ENCODE measurements around the gene BLOC1S1. TPM values are rescaled to one million over a fixed set of nuclear protein-coding genes. Genes with fewer than 3 reads are reported as not detected.

BLOC1S1 gene
- total RNA-seq, 2 experiments from 2014 or later = 118 to 124 TPM

DNA sequence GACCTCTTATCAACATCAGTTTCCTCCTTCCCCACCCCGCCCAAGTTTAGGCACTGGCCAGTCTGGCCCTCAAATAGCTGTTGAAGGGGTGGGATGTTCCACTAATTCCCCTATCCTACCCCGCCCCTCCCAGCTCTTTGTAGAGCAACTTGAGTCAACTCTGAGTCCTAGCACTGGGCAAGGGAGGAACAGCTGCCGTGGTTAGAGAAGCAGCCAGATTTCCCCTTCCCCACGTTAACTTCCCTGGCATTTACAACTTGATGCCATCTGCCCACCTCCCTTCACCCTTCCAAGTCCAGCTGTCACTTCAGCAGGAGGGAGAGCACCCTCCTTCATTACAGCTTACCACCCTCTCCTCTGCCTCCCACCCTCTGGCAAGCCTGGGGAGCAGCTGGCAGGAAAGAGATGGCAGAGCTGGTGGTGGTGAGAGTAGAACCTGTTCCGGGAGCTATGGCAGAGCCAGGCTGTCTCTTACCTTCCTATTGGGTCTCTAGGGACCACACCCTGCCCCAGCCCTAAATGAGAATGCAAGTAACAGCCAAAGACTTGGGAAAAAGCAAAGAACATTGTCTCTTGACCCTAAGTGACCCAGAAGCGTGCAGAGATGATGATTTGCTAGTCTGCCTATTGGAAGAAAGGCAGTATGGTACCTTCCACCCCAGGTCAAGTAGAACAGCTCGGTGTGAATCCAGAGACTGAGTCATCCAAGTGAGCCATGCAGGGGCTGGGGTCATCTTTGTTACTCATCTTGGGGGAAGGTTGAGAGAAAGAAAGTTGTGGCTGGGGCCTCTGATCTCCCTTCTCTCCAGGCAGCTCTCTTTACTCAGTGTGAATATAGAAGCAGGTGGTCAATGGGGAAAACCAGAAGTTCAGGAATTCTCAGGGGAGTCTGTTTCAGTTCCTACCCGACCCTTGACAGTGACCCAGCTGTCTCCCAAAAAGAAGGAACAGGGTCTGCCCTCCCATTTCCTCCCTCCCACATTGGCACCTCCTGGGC, 1.5 kb downstream of the BLOC1S1 start:
- intact Hi-C loops (cut with micrococcal nuclease) = loop anchor here (5.0 kb wide), 1 partner anchor 730 kb away; no protein-coding TSS in a partner anchor
- Mint-ChIP-seq H3K4me1 (ENCODE audit: low read depth) (peaks cover 28% of the 10 kb centered on the region), H3K9me3 (no peaks in the 10 kb centered on the region), H3K36me3 (ENCODE audit: low read depth) (peaks cover 3% of the 10 kb centered on the region), H3K27me3 (ENCODE audit: low read depth) (no peaks in the 10 kb centered on the region), H3K27ac (peak overlapping the region; percentile 91), H3K4me3 (peak overlapping the region; percentile 92)
- CTCF ChIA-PET = interaction anchor here (0.6 to 3.5 kb wide), 6 partner anchors 13 to 1099 kb away, joined by 3 to 32 read pairs (median 6); partner anchors contain the start of genes ANKRD52 and CD63
- DNase-seq = peak; percentile 47

DNA sequence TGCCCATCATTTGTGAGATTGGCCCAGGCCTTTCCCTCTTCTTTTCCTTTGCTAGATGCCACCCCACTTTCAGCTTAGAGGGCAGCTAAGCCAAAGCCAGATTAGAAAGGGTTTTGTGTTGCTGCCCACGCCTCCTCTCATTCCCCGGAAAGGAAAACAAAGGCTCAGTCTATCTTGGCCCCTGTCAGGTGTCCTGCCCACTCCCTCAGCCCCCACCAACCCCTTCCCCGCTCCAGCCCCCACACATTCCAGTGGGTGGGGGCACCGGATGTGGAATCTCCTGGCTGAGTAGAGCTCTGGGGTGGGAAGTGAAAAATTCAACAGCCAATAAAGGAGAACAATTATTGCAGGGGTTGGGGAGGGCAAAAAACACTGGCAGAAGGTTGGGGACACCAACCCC, 2.2 kb downstream of the BLOC1S1 start:
- Mint-ChIP-seq H3K27ac (peak overlapping the region; percentile 91), H3K36me3 (ENCODE audit: low read depth) (peaks cover 3% of the 10 kb centered on the region), H3K4me3 (peak overlapping the region; percentile 92), H3K27me3 (ENCODE audit: low read depth) (no peaks in the 10 kb centered on the region), H3K4me1 (ENCODE audit: low read depth) (peaks cover 28% of the 10 kb centered on the region), H3K9me3 (no peaks in the 10 kb centered on the region)
- intact Hi-C loops (cut with micrococcal nuclease) = loop anchor here (5.0 kb wide), 1 partner anchor 731 kb away; no protein-coding TSS in a partner anchor
- CTCF ChIA-PET = interaction anchor here (0.6 to 3.5 kb wide), 5 partner anchors 8 to 1098 kb away, joined by 3 to 32 read pairs (median 7); partner anchors contain the start of gene CD63
- DNase-seq = no peak

GRCh38 chr12:55718624-55719275, 2.9 kb downstream of the BLOC1S1 start:
- no peak for DNase-seq
- peaks cover 28% of the 10 kb centered on the region for H3K4me1 Mint-ChIP-seq (ENCODE audit: low read depth)
- H3K27ac Mint-ChIP-seq = peak overlapping the region; percentile 18
- peaks cover 5% of the 10 kb centered on the region for H3K36me3 Mint-ChIP-seq (ENCODE audit: low read depth)
- intact Hi-C loops (cut with micrococcal nuclease) = loop anchor here (5.0 kb wide), 1 partner anchor 731 kb away; no protein-coding TSS in a partner anchor
- H3K9me3 Mint-ChIP-seq = no peaks in the 10 kb centered on the region
- CTCF ChIA-PET = interaction anchor here (0.6 to 2.7 kb wide), 3 partner anchors 9 to 20 kb away, joined by 3 to 23 read pairs (median 10); partner anchors contain the start of gene CD63
- no peaks in the 10 kb centered on the region for H3K27me3 Mint-ChIP-seq (ENCODE audit: low read depth)
- H3K4me3 Mint-ChIP-seq = no peak overlapping the region

- no peaks in the 10 kb centered on the region for H3K27me3 Mint-ChIP-seq (ENCODE audit: low read depth)
- peaks cover 28% of the 10 kb centered on the region for H3K4me1 Mint-ChIP-seq (ENCODE audit: low read depth)
- H3K36me3 Mint-ChIP-seq (ENCODE audit: low read depth) = peaks cover 5% of the 10 kb centered on the region
- CTCF ChIA-PET = interaction anchor here (0.7 to 2.7 kb wide), 3 partner anchors 10 to 62 kb away, joined by 3 to 23 read pairs (median 4); no protein-coding TSS in a partner anchor
- no peaks in the 10 kb centered on the region for H3K9me3 Mint-ChIP-seq
- no peak overlapping the region for H3K27ac Mint-ChIP-seq
- no peak for DNase-seq
- intact Hi-C loops (cut with micrococcal nuclease) = loop anchor here (5.0 kb wide), 1 partner anchor 732 kb away; no protein-coding TSS in a partner anchor
- H3K4me3 Mint-ChIP-seq = no peak overlapping the region
Observed at GRCh38 chr12:55719371-55719770, 3.5 kb downstream of the BLOC1S1 start.

GRCh38 chr12:55720071-55720564, 4.3 kb downstream of the BLOC1S1 start, which contains the start of gene RDH5:
RDH5 (plus strand) TSS chr12:55720393; CDS start chr12:55721185, 792 bp downstream.
- peaks cover 5% of the 10 kb centered on the region for H3K36me3 Mint-ChIP-seq (ENCODE audit: low read depth)
- no peak within 1 kb of the TSS for H3K27ac Mint-ChIP-seq
- CTCF ChIA-PET = interaction anchor here (0.6 to 2.7 kb wide), 3 partner anchors 9 to 310 kb away, joined by 3 to 23 read pairs (median 4); no protein-coding TSS in a partner anchor
- no peaks in the 10 kb centered on the region for H3K9me3 Mint-ChIP-seq
- no peak for DNase-seq
- intact Hi-C loops (cut with micrococcal nuclease) = no loop called here
- H3K4me3 Mint-ChIP-seq = no peak within 1 kb of the TSS
- no peaks in the 10 kb centered on the region for H3K27me3 Mint-ChIP-seq (ENCODE audit: low read depth)
- H3K4me1 Mint-ChIP-seq (ENCODE audit: low read depth) = peaks cover 27% of the 10 kb centered on the region

DNA sequence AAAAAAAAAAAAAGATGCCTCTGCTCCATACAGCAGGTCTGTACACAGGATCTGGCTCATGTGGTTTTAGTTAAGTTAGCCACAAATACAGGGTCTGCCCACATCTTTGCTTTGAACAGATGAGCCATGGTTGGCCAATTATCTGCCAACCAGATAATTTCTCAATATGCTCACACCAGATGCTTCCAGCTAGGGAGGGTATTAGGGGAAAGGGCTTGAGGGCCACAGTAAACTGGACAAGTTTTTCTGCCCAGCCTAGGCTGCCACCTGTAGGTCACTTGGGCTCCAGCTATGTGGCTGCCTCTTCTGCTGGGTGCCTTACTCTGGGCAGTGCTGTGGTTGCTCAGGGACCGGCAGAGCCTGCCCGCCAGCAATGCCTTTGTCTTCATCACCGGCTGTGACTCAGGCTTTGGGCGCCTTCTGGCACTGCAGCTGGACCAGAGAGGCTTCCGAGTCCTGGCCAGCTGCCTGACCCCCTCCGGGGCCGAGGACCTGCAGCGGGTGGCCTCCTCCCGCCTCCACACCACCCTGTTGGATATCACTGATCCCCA, 5.1 kb downstream of the BLOC1S1 start:
- Mint-ChIP-seq H3K27me3 (ENCODE audit: low read depth) (no peaks in the 10 kb centered on the region), H3K4me3 (no peak overlapping the region), H3K36me3 (ENCODE audit: low read depth) (peaks cover 2% of the 10 kb centered on the region), H3K27ac (no peak overlapping the region), H3K4me1 (ENCODE audit: low read depth) (peaks cover 20% of the 10 kb centered on the region), H3K9me3 (no peaks in the 10 kb centered on the region)
- intact Hi-C loops (cut with micrococcal nuclease) = no loop called here
- no peak for DNase-seq
- CTCF ChIA-PET = interaction anchor here (2.7 kb wide), 1 partner anchor 17 kb away, joined by 23 read pairs; no protein-coding TSS in a partner anchor

GRCh38 chr12:55721601-55722213, 5.9 kb downstream of the BLOC1S1 start:
- peaks cover 2% of the 10 kb centered on the region for H3K36me3 Mint-ChIP-seq (ENCODE audit: low read depth)
- CTCF ChIA-PET = interaction anchor here (0.8 to 1.3 kb wide), 2 partner anchors 64 to 219 kb away, joined by 3 to 4 read pairs; no protein-coding TSS in a partner anchor
- no peak for DNase-seq
- H3K9me3 Mint-ChIP-seq = no peaks in the 10 kb centered on the region
- H3K27me3 Mint-ChIP-seq (ENCODE audit: low read depth) = no peaks in the 10 kb centered on the region
- peaks cover 24% of the 10 kb centered on the region for H3K4me1 Mint-ChIP-seq (ENCODE audit: low read depth)
- no peak overlapping the region for H3K4me3 Mint-ChIP-seq
- intact Hi-C loops (cut with micrococcal nuclease) = no loop called here
- H3K27ac Mint-ChIP-seq = no peak overlapping the region

- CTCF ChIA-PET = interaction anchor here (1.0 to 1.3 kb wide), 2 partner anchors 15 to 217 kb away, joined by 3 to 4 read pairs; no protein-coding TSS in a partner anchor
- DNase-seq = no peak
- H3K4me1 Mint-ChIP-seq (ENCODE audit: low read depth) = peaks cover 23% of the 10 kb centered on the region
- H3K27me3 Mint-ChIP-seq (ENCODE audit: low read depth) = no peaks in the 10 kb centered on the region
- H3K9me3 Mint-ChIP-seq = no peaks in the 10 kb centered on the region
- peaks cover 2% of the 10 kb centered on the region for H3K36me3 Mint-ChIP-seq (ENCODE audit: low read depth)
- H3K27ac Mint-ChIP-seq = no peak overlapping the region
- intact Hi-C loops (cut with micrococcal nuclease) = no loop called here
- H3K4me3 Mint-ChIP-seq = no peak overlapping the region
Observed at GRCh38 chr12:55722948-55723347, 7.1 kb downstream of the BLOC1S1 start.

DNA sequence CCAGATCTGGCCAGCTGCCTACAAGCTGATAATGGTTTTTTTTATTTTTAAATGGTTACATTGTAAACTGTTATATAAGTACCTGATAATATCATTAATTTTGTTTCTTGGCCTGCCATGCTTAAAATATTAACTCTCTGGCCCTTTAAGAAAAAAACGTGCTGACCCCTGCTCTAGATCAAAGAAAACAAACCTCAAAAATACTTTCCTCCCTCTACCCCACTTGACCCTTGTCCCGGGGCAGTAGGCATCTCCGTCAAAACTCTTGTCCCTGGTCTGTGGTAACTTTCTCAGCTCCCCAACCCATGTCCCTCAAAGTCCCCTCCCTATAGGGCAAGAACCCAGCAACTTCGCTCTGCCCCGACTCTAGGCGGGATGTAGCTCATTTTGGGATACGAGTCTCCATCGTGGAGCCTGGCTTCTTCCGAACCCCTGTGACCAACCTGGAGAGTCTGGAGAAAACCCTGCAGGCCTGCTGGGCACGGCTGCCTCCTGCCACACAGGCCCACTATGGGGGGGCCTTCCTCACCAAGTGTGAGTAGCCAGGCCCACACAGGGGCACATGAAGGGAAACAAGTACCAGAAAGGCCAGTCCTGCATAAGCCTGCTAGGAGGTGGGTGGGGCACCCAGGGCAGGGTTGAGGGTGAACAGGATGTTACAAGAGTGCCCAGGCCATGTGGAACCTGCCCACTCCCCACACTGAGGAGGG, 7.8 kb downstream of the BLOC1S1 start:
- Mint-ChIP-seq H3K4me1 (ENCODE audit: low read depth) (peaks cover 16% of the 10 kb centered on the region), H3K27ac (peak overlapping the region; percentile 53), H3K36me3 (ENCODE audit: low read depth) (peaks cover 2% of the 10 kb centered on the region), H3K9me3 (no peaks in the 10 kb centered on the region), H3K4me3 (no peak overlapping the region), H3K27me3 (ENCODE audit: low read depth) (no peaks in the 10 kb centered on the region)
- intact Hi-C loops (cut with micrococcal nuclease) = loop anchor here (1.0 kb wide), 1 partner anchor 14 kb away; no protein-coding TSS in a partner anchor
- CTCF ChIA-PET = interaction anchor here (0.8 to 1.0 kb wide), 2 partner anchors 9 to 15 kb away, joined by 3 read pairs; no protein-coding TSS in a partner anchor
- DNase-seq = no peak

DNA sequence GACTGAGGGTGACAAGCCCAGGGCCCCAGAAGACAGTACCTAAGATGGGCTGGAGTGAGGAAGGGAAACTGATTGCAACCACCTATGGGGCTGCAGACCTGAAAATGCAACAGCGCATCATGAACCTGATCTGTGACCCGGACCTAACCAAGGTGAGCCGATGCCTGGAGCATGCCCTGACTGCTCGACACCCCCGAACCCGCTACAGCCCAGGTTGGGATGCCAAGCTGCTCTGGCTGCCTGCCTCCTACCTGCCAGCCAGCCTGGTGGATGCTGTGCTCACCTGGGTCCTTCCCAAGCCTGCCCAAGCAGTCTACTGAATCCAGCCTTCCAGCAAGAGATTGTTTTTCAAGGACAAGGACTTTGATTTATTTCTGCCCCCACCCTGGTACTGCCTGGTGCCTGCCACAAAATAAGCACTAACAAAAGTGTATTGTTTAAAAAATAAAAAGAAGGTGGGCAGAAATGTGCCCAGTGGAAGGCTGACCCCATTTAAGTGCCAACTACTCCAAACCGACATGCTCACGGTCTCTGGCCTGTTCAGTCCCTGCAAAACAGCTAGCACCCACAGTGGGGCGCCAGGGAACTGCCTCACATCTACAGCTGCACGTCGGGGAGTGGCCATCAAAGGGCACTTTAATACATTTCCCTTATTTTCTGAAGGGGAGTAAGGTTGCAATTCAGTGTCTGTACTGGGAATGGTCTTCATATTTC, 8.5 kb downstream of the BLOC1S1 start:
- Mint-ChIP-seq H3K27me3 (ENCODE audit: low read depth) (no peaks in the 10 kb centered on the region), H3K9me3 (no peaks in the 10 kb centered on the region), H3K27ac (peak overlapping the region; percentile 24), H3K4me1 (ENCODE audit: low read depth) (peaks cover 15% of the 10 kb centered on the region), H3K36me3 (ENCODE audit: low read depth) (peaks cover 2% of the 10 kb centered on the region), H3K4me3 (no peak overlapping the region)
- CTCF ChIA-PET = interaction anchor here (0.6 to 1.9 kb wide), 5 partner anchors 9 to 1348 kb away, joined by 3 to 27 read pairs (median 4); partner anchors contain the start of gene BLOC1S1
- intact Hi-C loops (cut with micrococcal nuclease) = loop anchor here (1.0 kb wide), 1 partner anchor 13 kb away; no protein-coding TSS in a partner anchor
- DNase-seq = peak; percentile 85

Data from activated naive CD4-positive, alpha-beta T cell treated with anti-CD3 and anti-CD28 coated beads for 36 hours (primary cell).